Breast epithelium (tissue), 3 donors: ENCODE data around the gene LDHB.

ENCODE experiments used
- POLR2AphosphoS5 ChIP-seq, 3 donors: sonication (generic); formaldehyde crosslinking; IDR thresholded peaks; one replicate each; pipeline ENCODE4 v1.6.1; 2017; ENCODE audit warnings: antibody characterized with exemption in 3 of 3
- TF ChIP-seq, protein P1 (sequence below), 3 donors: fragments of 450-650 bp; IDR thresholded peaks; one replicate each; pipeline ENCODE4 v1.5.1; 2016 to 2017; ENCODE audit warnings: antibody characterized with exemption in 3 of 3, mild to moderate bottlenecking in 3 of 3, moderate library complexity in 3 of 3

DNA sequence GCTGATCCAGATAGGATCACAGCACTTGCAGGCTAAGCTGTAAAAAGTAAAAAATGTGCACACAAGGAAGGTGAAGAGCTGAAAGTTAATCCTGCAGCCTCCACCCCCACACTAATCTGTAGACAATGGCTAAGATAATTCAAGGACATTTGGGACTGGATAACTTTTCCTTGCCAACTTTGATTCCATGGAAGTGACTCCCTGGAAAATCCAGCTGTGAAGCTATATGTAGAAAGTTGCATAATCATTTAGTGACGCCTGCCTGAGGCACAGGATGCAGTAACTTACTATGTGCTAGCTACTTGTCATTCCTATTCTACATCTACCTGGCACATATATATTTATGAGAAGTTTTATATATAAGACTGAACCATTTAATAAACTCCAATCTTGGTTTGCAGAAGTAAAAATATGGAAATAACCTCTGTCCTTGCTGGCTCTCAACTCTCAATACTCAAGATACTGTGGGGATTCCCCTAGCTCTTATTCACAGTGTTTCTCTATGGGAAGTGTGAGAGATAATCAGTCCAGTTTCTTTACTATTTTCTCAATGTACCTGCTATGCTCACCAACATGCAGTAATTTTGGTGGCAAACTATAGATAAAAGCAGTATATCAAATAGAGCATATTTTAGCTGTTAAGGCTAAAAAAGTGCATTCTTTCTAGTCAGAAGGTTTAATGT is 14.8 kb downstream of the LDHB start:
- no peak for TF ChIP-seq POLR2AphosphoS5 (IDR thresholded peaks at IDR 0.05)
- TF ChIP-seq, protein P1, sequence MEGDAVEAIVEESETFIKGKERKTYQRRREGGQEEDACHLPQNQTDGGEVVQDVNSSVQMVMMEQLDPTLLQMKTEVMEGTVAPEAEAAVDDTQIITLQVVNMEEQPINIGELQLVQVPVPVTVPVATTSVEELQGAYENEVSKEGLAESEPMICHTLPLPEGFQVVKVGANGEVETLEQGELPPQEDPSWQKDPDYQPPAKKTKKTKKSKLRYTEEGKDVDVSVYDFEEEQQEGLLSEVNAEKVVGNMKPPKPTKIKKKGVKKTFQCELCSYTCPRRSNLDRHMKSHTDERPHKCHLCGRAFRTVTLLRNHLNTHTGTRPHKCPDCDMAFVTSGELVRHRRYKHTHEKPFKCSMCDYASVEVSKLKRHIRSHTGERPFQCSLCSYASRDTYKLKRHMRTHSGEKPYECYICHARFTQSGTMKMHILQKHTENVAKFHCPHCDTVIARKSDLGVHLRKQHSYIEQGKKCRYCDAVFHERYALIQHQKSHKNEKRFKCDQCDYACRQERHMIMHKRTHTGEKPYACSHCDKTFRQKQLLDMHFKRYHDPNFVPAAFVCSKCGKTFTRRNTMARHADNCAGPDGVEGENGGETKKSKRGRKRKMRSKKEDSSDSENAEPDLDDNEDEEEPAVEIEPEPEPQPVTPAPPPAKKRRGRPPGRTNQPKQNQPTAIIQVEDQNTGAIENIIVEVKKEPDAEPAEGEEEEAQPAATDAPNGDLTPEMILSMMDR (IDR thresholded peaks at IDR 0.05): no peak
